ENCODE measurements around the gene PLXNA2. TPM values are rescaled to one million over a fixed set of nuclear protein-coding genes. Genes with fewer than 3 reads are reported as not detected.

The PLXNA2 gene
- total RNA-seq, 1 experiment from 2014 or later, result 0.06 TPM

DNA sequence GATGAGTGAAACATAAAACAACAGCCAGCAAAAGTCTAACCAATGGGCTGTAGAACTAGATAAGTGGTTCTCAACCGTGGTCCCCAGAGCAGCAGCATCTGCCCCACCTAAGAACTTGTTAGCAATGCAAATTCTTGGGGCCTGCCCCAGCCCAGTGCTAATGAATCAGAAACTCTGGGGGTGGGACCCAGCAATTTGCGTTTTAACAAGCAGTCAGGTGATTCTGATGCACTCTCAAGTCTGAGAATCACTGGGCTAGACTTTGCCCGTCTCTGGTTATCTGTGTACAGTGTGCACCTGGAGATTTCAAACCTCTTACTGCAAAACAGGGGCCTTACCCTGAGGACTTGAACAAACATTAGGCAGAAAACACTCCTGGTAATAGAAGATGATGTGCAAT is 66.5 kb downstream of the PLXNA2 start:
- H3K4me3 ChIP-seq (ENCODE audit: low read depth, low read length, poor library complexity, severe bottlenecking), result no peak overlapping the region
- intact Hi-C loops (cut with micrococcal nuclease; ENCODE audit: unreplicated experiment), result no loop called here

GRCh38 chr1:208176649-208177048 is 67.5 kb downstream of the PLXNA2 start:
- CTCF ChIA-PET, result no interaction called here

More for the DNA sequence above, 66.5 kb downstream of the PLXNA2 start:
- no peaks in the 10 kb centered on the region for H3K4me1 ChIP-seq (ENCODE audit: insufficient read depth, low read length, poor library complexity, severe bottlenecking)
- POLR2A ChIA-PET (ENCODE audit: low non-redundant PET), result no interaction called here
- H3K36me3 ChIP-seq (ENCODE audit: insufficient read depth, low read length, poor library complexity, severe bottlenecking), result no peaks in the 10 kb centered on the region
- no peak for DNase-seq (ENCODE audit: low spot score)
- peaks cover 2% of the 10 kb centered on the region for H3K27me3 ChIP-seq (replicated peaks; ENCODE audit: insufficient read depth, low read depth, low read length, poor library complexity)
- no peaks in the 10 kb centered on the region for H3K9me3 ChIP-seq (ENCODE audit: low read depth, low read length, poor library complexity, severe bottlenecking)
- TF ChIP-seq, protein P1, sequence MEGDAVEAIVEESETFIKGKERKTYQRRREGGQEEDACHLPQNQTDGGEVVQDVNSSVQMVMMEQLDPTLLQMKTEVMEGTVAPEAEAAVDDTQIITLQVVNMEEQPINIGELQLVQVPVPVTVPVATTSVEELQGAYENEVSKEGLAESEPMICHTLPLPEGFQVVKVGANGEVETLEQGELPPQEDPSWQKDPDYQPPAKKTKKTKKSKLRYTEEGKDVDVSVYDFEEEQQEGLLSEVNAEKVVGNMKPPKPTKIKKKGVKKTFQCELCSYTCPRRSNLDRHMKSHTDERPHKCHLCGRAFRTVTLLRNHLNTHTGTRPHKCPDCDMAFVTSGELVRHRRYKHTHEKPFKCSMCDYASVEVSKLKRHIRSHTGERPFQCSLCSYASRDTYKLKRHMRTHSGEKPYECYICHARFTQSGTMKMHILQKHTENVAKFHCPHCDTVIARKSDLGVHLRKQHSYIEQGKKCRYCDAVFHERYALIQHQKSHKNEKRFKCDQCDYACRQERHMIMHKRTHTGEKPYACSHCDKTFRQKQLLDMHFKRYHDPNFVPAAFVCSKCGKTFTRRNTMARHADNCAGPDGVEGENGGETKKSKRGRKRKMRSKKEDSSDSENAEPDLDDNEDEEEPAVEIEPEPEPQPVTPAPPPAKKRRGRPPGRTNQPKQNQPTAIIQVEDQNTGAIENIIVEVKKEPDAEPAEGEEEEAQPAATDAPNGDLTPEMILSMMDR (conservative IDR thresholded peaks at IDR 0.05; ENCODE audit: low read depth, low read length), result no peak
- TF ChIP-seq EZH2 (IDR thresholded peaks at IDR 0.05; ENCODE audit: borderline replicate concordance, low read depth, low read length, poor library complexity, severe bottlenecking), result no peak
- no TSS peak for BruUV-seq (replicated peaks)
- H3K27ac ChIP-seq (ENCODE audit: low read depth, low read length, poor library complexity, severe bottlenecking), result no peak overlapping the region
- CTCF ChIA-PET, result no interaction called here

GRCh38 chr1:208175508-208175895 is 68.7 kb downstream of the PLXNA2 start:
- Histone ChIP-seq H3K9me3 (ENCODE audit: low read depth, low read length, poor library complexity, severe bottlenecking) (no peaks in the 10 kb centered on the region), H3K27me3 (replicated peaks; ENCODE audit: insufficient read depth, low read depth, low read length, poor library complexity) (no peaks in the 10 kb centered on the region), H3K4me3 (ENCODE audit: low read depth, low read length, poor library complexity, severe bottlenecking) (no peak overlapping the region), H3K36me3 (ENCODE audit: insufficient read depth, low read length, poor library complexity, severe bottlenecking) (no peaks in the 10 kb centered on the region), H3K27ac (ENCODE audit: low read depth, low read length, poor library complexity, severe bottlenecking) (no peak overlapping the region), H3K4me1 (ENCODE audit: insufficient read depth, low read length, poor library complexity, severe bottlenecking) (peaks cover 3% of the 10 kb centered on the region)
- TF ChIP-seq, protein P1 (conservative IDR thresholded peaks at IDR 0.05; ENCODE audit: low read depth, low read length), result no peak
- TF ChIP-seq EZH2 (IDR thresholded peaks at IDR 0.05; ENCODE audit: borderline replicate concordance, low read depth, low read length, poor library complexity, severe bottlenecking), result no peak
- intact Hi-C loops (cut with micrococcal nuclease; ENCODE audit: unreplicated experiment), result no loop called here
- ChIA-PET POLR2A (ENCODE audit: low non-redundant PET) (no interaction called here), CTCF (no interaction called here)
- no peak for DNase-seq (ENCODE audit: low spot score)
- BruUV-seq (replicated peaks), result no TSS peak

More at GRCh38 chr1:208176649-208177048, 67.5 kb downstream of the PLXNA2 start:
- intact Hi-C loops (cut with micrococcal nuclease; ENCODE audit: unreplicated experiment), result no loop called here
- DNase-seq (ENCODE audit: low spot score), result no peak
- no peak overlapping the region for H3K4me3 ChIP-seq (ENCODE audit: low read depth, low read length, poor library complexity, severe bottlenecking)
- no peaks in the 10 kb centered on the region for H3K27me3 ChIP-seq (replicated peaks; ENCODE audit: insufficient read depth, low read depth, low read length, poor library complexity)
- TF ChIP-seq EZH2 (IDR thresholded peaks at IDR 0.05; ENCODE audit: borderline replicate concordance, low read depth, low read length, poor library complexity, severe bottlenecking), result no peak
- TF ChIP-seq, protein P1 (conservative IDR thresholded peaks at IDR 0.05; ENCODE audit: low read depth, low read length), result no peak
- POLR2A ChIA-PET (ENCODE audit: low non-redundant PET), result no interaction called here
- no peaks in the 10 kb centered on the region for H3K4me1 ChIP-seq (ENCODE audit: insufficient read depth, low read length, poor library complexity, severe bottlenecking)
- no TSS peak for BruUV-seq (replicated peaks)
- no peak overlapping the region for H3K27ac ChIP-seq (ENCODE audit: low read depth, low read length, poor library complexity, severe bottlenecking)
- H3K9me3 ChIP-seq (ENCODE audit: low read depth, low read length, poor library complexity, severe bottlenecking), result no peaks in the 10 kb centered on the region
- H3K36me3 ChIP-seq (ENCODE audit: insufficient read depth, low read length, poor library complexity, severe bottlenecking), result no peaks in the 10 kb centered on the region
